Epithelial cell of esophagus (primary cell): ENCODE results near the gene HRH1.

Experiments used
- DNase-seq: peaks from one replicate; pipeline ENCODE4 v3.0.0; 2010; ENCODE audit warnings: low read depth
- H3K4me3 ChIP-seq: 2 replicates; pipeline ENCODE4 v1.5.1; 2011; ENCODE audit warnings: mild to moderate bottlenecking, low read length, control low read depth
- TF ChIP-seq, protein P1 (sequence below): IDR thresholded peaks from 2 replicates; pipeline ENCODE4 v1.5.1; 2011; ENCODE audit warnings: low read depth, mild to moderate bottlenecking, low read length, control low read depth, inconsistent platforms; ENCODE audit not compliant: insufficient read depth; ENCODE audit errors: missing control alignments

Gene HRH1

DNA sequence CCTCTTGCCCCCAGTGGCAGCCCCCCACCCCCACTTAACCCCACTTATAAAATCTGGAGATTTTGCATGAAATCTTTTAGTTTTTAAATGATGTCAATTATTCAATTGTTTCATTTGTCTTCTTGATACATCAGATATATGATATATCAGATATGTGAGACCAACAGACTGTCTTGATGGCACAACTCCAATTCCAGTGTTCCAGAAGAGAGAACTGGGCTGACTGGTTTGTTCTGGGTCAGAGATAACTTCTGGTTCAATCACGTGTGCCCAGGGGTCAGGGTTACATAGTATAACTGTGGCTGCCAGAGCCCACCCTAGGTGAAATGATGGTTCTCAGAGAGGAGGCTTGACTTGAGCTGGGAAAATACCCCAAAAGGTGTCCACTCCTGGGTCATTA lies 85.5 kb downstream of the HRH1 start:
- TF ChIP-seq, protein P1, sequence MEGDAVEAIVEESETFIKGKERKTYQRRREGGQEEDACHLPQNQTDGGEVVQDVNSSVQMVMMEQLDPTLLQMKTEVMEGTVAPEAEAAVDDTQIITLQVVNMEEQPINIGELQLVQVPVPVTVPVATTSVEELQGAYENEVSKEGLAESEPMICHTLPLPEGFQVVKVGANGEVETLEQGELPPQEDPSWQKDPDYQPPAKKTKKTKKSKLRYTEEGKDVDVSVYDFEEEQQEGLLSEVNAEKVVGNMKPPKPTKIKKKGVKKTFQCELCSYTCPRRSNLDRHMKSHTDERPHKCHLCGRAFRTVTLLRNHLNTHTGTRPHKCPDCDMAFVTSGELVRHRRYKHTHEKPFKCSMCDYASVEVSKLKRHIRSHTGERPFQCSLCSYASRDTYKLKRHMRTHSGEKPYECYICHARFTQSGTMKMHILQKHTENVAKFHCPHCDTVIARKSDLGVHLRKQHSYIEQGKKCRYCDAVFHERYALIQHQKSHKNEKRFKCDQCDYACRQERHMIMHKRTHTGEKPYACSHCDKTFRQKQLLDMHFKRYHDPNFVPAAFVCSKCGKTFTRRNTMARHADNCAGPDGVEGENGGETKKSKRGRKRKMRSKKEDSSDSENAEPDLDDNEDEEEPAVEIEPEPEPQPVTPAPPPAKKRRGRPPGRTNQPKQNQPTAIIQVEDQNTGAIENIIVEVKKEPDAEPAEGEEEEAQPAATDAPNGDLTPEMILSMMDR = no peak
- no peak overlapping the region for H3K4me3 ChIP-seq
- peak; percentile 47 for DNase-seq

DNA sequence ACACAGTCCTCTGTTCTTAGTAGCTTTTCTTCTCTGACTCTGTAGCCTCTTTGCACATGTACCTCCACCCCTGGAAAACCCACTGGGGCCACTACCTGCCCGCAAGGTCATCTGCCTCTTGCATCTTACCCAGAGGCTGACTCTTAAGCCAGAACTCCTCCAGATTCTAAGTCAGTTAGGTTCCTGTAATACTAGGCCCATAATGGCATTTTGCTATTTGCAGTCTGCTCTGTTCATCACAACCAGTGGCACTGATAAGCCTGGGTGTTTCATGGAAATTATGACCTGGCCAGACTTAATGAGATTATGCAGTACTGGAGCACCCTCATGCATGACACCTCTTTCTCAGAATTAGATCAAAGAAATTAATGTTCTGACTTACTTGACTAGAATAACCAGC lies 86.2 kb downstream of the HRH1 start:
- TF ChIP-seq, protein P1 = no peak
- DNase-seq = no peak
- no peak overlapping the region for H3K4me3 ChIP-seq

DNA sequence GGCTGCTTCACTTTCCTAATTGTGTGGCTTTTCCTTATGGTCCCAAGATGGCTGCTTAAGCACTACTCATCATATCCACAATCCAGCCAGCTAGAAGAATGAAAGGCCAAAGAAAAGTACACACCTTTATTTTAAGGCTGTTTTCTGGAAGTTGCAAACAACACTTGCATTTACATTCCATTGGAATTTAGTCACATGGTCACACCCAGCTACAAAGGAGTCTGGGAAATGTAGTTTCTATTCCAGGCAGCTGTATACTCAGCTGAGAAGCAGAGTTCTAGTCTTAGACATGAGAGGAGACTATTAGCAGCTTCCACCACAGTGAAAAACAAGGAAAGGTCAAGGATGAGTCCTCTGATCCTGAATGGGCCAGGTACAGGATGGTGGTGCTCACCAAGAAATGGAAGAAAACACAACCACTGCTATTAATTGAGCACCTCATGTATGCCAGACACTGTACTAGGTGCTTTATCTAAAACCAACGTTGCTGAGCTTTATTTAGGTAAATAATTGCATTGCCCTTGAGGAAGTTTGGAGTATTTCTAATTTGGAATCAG lies 89.9 kb downstream of the HRH1 start:
- H3K4me3 ChIP-seq = no peak overlapping the region
- DNase-seq = peak; percentile 70
- TF ChIP-seq, protein P1 = no peak

DNA sequence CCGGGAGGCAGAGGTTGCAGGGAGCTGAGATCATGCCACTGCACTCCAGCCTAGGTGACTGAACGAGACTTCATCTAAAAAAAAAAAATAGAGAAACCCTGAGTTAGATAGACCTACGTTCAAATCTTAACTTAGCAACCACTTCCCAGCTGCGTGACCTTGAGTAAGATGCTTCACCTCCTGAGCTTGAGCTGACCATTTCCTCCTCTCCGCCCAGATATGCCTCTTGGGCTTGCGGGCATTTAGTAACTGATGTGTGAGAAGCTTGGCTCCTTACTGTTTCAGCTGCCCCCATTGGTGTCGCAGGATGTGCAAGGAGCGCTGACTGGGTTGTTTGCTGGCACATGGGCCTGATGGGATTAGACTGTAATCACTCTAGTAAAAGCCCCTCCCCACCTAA lies 91.0 kb downstream of the HRH1 start:
- TF ChIP-seq, protein P1 = no peak
- no peak for DNase-seq
- H3K4me3 ChIP-seq = no peak overlapping the region

DNA sequence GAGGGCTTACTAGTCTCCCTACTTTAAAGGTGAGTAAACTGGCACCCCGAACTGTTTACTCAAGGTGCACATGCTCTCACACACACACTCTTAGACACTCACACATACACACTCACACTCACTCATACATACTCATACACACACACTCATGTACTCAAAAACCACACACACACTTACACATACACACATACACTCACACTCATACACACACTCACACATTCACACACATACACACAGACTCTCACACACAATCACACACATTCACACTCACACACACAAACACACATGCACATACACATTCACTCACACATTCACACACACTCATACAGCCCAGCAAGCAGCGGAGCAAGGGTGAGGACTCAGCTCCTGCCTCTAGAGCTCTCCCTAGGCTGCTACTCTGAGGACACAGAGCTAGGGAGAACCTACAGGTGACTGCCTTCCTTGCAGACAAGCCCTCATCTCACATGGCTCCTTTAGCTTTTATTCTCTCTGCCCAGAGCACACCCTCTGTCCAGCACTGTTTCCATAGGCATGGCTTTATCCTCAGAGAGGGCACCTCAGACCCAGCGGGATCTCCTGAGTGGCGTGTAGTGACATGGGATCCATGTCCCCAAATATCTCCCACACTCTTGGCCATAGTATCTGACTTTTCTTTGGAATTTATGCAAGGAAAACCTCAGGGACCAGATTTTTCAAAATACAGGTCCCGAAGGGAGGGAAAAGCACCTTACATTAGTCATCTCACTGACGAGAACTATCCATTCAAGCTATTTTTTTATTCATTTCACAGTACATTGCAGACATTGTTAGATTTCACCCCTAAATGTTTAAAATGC lies 91.8 kb downstream of the HRH1 start:
- H3K4me3 ChIP-seq = no peak overlapping the region
- TF ChIP-seq, protein P1 = no peak
- DNase-seq = peak; percentile 41

DNA sequence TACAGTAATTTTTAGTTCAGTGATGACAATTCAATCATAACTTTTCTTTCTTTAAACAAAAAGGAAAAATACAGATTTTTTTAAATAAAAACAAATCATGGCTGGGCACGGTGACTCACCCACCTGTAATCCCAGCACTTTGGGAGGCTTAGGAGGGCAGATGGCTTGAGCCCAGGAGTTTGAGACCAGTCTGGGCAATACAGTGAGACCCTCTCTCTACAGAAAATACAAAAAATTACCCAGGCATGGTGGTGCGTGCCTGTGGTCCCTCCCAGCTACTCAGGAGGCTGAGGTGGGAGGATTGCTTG lies 92.3 kb downstream of the HRH1 start:
- peak; percentile 37 for DNase-seq
- no peak overlapping the region for H3K4me3 ChIP-seq
- TF ChIP-seq, protein P1 = no peak

DNA sequence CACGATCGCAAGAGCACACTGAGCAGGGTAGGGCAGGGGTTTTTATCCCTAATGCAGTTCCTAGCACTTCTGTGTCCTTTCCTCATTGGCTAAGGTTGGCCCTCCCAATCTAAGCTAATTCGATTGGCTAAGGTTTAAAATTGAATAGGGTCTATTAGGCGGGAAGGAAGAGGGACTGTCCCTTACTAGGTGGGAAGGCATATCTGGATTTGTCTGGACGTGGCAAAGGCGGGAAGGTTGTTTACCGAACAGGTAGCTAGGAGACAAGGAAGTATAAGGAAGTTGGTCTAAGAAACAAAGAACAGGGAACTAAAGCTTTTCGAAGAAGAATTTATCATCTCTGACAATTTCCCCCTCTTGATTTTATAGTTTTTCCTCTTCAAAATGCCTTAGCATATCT lies 93.1 kb downstream of the HRH1 start:
- H3K4me3 ChIP-seq = no peak overlapping the region
- DNase-seq = no peak
- TF ChIP-seq, protein P1 = no peak
